NCI-H526 treated with DMSO at 0.1 percent for 48 hours (cell line): ENCODE results near the gene LDB3.

Source experiments
- DNase-seq: peaks from one replicate; lab custom pipeline; 2025; lab: John Stamatoyannopoulos, UW

The LDB3 gene

GRCh38 chr10:86664341-86665217 is 3.7 kb upstream of the LDB3 start:
- DNase-seq = no peak

GRCh38 chr10:86665218-86665607 is 3.1 kb upstream of the LDB3 start:
- DNase-seq = no peak

GRCh38 chr10:86665868-86666267 is 2.4 kb upstream of the LDB3 start:
- DNase-seq = no peak

- DNase-seq = no peak
These were observed 1.8 kb upstream of the LDB3 start for GRCh38 chr10:86666538-86666937.

- DNase-seq = no peak
These were observed 710 bp upstream of the LDB3 start for GRCh38 chr10:86667421-86668181.

GRCh38 chr10:86670290-86670811 is 2.0 kb downstream of the LDB3 start:
- DNase-seq = no peak

GRCh38 chr10:86670876-86671275 is 2.6 kb downstream of the LDB3 start:
- DNase-seq = no peak

GRCh38 chr10:86671419-86671818 is 3.1 kb downstream of the LDB3 start:
- no peak for DNase-seq

- DNase-seq = no peak
These were observed 3.8 kb downstream of the LDB3 start for GRCh38 chr10:86671985-86672710.

GRCh38 chr10:86673216-86673826 is 5.0 kb downstream of the LDB3 start:
- peak; percentile 30 for DNase-seq

- DNase-seq = peak; percentile 30
These were observed 5.7 kb downstream of the LDB3 start for GRCh38 chr10:86673827-86674581.

- DNase-seq = no peak
These were observed 6.6 kb downstream of the LDB3 start for GRCh38 chr10:86674912-86675311.

GRCh38 chr10:86677374-86677773 is 9.1 kb downstream of the LDB3 start:
- DNase-seq = no peak

- no peak for DNase-seq
These were observed 10.9 kb downstream of the LDB3 start for GRCh38 chr10:86678999-86679792.

GRCh38 chr10:86681047-86681446 is 12.7 kb downstream of the LDB3 start:
- no peak for DNase-seq

- DNase-seq = no peak
These were observed 13.5 kb downstream of the LDB3 start for GRCh38 chr10:86681722-86682386.

- DNase-seq = no peak
These were observed 14.4 kb downstream of the LDB3 start for GRCh38 chr10:86682675-86683074.

- no peak for DNase-seq
These were observed 16.2 kb downstream of the LDB3 start for GRCh38 chr10:86684331-86685097.

GRCh38 chr10:86685416-86685815 is 17.1 kb downstream of the LDB3 start:
- DNase-seq = no peak
